ENCODE measurements around the gene ELFN2.
"Not testable (repeated sequence)": the region's sequence is repeated elsewhere in the genome, so short reads cannot be mapped to it uniquely, and the experiment has no call there.

Gene ELFN2

DNA sequence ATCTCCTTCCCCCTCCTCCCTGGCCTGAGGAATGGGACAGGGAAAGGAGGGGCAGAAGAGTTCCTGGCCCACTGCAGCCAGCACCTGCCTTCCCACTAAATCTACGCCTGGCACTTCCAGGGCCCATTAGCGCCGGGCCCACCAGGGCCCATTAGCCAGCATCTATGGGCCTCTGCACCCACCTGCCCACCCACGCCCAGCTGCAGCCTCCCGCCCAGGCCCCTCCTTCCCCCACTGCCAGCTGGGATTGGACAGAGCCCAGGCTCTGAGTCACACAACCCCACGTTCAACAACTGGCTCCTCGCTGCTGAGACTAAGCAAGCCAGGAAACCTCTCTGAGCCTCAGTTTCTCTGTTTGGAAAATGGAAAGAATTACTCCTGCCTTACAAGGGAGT is 96.2 kb downstream of the ELFN2 start:
- DNase-seq, result no peak

DNA sequence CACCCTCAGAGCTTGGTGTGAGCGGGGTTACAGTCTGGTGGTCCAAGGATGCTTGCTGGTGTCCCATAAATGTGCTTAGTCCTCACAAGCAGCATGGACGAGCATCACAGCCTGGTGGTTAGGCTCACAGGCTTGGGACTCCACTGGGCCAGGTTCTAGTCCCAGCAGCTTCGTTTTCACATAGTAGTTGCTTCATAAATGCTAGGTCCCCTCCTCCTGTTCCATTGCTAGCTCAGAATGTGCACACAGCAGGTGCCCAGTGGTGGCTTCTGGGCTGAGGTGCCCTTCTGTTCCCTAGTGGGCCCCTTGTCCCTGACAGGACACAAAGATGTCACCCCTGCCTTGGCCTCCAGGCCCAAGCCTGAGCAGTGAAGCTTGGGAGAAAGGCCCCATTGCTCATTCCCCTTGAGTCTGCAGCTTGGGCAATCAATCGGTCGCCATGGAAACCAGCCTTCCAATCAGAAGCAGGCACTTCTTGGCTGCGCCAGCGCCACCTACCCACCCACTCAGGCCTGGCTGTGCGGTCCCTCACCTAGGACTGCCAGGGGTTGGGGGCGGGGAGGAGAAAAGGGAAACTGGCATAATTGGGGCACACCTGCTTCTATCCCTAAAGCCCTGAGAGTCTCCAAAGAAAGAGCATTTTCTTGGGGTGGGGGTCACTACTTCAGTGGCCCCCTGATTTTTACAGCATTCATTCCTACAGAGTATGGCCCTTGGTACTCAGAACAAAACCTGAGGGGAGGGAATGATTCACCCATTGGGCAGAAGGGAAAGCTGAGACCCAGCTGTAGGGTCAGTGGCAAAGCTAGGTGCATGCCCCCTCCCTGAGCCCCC is 96.9 kb downstream of the ELFN2 start:
- DNase-seq, result peak; percentile 80

DNA sequence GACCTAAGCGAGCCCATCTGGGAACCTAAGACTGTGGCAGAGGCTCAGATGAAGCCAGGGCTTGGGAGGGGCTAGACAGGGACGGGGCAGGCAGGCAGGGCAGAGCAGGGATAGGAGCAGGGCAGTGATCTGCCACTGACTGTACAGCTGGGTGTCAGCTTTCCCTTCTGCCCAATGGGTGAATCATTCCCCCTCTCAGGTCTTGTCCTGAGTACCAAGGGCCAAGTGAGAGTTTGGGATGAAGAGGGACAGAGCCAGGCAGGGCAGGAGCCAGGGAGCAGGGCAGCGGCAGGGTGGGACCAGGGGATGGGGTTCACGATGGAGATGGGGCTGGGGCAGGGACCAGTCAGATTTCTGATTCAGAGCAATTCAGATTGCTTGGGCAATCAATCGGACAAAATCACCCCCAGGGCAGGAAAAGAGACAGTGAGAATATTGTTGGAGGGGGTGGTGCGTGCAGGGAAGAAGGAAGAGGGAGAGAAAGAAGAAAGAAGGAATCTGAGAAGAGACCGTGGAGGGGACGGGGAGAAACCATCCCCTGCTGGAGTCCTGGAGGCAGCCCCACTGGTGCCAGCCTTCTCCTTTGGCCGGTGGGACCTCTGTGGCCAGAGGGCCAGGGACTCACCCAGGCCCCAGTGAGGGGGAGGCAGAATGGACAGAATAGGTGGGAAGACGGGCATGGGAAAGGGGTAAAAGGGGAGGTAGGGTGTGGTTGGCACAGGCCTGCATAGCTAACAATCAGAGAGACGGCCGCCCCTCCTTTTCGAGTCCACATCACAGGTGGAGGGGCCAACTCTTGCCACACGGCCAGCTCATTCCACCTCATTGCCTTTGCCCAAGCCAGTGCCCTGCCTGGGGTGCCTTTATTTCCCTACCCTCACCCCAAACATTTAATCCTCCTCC is 97.8 kb downstream of the ELFN2 start:
- no peak for DNase-seq

DNA sequence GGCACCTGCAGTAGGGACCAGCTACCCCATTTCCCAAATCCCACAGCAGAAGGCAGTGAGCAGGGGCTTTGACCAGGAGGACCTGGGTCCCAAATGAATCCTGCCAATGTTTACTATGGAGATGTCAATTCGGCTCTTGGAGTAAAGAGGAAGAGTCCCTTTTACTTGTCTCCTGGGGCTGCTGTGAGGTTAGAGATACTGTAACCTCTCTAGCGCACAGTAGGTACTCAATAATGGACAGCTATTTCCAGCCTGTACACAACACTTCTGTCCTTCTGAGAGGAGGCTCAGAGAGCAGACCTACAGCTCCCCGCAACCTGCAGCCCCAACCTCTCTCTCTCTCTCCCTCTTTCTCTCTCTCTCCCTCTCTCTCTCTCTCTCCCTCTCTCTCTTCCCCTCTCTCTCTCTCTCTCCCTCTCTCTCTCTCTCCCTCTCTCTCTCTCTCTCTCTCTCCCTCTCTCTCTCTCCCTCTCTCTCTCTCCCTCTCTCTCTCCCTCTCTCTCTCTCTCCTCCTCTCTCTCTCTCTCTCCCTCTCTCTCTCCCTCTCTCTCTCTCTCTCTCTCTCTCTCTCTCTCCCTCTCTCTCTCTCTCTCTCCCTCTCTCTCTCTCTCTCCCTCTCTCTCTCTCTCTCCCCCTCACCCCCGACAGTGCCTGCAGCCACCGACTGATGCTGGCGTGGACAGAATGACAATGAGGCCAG is 98.6 kb downstream of the ELFN2 start:
- DNase-seq, result not testable (repeated sequence)

DNA sequence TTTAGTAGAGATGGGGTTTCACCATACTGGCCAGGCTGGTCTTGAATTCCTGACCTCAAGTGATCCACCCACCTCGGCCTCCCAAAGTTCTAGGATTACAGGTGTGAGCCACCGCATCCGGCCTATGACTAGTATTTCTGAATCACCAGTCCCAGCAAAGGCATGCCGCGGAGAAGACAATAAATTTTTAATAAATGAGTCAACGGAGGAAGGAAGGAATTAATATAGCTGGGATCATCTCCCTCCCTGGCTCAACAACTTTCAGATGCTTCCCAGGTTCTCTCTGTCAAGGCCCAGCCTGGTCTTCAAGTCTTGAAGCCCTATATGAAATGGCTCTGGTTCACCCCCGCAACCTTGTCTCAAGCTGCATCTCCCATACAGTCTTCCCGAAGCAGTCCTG is 99.3 kb downstream of the ELFN2 start:
- DNase-seq, result no peak

DNA sequence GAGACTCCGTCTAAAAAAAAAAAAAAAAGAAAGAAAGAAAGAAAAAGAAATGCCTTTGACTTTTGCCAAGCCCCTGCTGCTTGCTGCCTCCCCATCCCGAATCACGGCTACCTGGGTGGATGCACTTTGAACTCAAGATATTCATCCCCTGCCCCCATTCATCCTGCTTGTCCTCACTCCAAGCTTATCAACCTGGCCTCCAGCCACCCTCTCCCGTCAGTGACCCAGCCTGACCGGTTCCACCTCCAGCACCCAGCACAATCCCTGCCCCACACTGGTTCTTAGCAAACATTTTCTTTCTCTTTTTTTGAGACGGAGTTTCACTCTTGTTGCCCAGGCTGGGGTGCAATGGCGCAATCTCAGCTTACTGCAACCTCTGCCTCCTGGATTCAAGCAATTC is 100.6 kb downstream of the ELFN2 start:
- DNase-seq, result no peak

DNA sequence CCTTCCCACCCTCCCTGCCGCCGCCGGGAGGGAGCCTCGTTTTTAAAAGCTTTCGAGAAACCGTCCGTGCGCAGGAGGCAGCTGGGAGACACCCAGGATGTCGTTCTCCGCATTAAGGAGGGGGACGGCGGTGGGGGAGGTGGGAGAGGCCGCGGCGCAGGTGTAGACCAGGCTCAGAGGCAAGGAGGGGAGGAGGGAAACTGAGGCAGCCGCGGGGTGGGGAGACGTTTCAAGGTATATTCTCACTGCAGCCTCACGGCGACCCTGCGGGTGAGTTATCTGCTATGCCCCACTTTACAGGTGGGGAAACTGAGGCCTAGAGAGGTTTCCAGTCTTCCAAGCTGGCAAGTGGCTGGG is 102.3 kb downstream of the ELFN2 start:
- no peak for DNase-seq

DNA sequence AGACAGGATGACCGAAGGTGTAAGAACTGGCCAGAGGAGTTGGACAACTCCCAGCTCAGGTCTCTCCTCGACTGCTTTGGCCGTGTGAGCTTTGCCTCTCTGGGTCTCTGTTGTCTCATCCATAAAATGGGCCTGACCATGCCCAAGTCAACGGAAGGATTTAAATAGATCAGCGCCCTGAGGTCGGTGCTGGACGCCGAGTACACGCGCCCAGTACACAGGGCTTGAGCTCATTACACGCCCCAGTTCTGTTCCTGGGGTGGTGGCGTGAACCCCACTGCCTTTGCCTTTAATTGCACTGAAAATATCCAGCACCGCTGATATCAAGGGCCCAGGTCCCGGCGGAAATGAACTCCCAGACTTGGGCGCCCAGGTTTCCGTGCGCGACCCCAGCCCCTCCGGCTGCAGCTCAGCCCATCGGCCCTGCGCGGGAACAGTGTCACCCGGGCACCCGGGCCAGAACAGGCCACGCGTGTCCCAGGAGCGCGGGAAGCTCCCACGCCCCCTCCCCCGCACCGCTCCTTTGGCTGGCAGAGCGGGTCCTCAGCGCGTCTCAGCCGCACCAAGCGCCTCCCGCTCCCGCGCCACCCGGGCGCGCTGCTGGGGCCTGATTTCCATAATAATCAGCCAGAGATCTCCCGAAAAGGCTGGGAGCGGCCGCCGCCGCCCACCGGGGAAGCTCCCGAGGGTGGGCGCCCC is 102.8 kb downstream of the ELFN2 start:
- no peak for DNase-seq

DNA sequence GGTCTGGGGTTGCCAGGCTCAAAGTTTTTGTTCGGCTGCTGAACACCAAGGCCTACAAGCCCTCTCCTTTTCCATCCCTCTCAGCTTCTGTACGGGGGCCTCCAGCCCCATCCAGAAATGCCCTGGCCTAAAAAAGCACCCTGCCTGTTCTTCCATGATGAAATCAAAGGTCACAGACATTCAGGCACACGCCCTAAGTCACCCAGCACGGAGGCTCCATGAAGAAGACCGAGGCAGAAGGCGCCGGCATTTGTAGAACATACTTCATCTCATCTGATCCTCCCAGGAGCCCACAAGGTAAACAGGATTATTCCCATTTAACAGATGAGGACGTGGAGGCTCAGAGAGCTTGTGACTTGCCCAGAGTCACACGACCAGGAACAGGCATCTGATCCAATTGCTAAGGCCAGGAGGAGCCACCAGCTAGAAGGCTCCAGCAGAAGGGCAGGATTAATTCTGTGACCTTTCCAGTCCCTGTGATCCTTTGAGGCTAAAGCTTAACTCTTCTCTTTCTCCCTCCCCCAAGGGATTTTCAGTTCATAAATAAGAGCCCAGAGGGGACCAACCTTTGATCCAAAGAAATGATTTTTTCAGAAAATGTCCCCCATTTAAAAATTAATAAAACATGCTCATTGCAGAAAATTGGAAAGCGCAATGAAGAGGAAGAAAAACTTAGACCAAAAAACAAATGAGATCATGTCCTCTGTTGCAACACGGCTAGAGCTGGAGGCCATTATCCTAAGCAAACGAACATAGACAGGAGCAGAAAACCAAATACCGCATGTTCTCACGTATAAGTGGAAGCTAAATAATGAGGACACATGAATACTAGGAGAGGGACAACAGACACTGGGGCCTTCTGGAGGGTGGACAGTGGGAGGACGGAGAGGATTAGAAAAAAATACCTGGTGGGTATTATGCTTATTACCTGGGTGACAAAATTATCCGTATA is 106.3 kb downstream of the ELFN2 start:
- DNase-seq, result no peak

DNA sequence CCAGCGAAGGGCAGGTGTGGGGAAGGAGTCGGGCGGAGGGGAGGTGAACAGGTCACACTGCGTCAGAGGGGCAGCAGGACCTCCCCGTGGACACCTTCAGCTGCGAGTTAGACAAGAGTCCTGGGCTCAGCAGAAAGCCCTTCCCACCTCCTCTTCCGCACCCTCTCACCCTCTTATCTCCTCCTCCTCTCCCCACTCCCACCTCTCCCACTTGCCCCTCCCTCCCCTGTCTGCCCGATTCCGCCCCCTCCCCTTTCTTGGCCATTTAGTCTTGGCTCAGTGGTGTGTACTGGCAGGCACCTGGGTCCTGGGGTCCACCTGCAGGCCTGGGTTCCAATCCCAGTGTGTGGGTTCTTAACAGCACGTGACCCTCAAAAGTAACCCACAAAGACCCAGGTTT is 107.8 kb downstream of the ELFN2 start:
- DNase-seq, result no peak

DNA sequence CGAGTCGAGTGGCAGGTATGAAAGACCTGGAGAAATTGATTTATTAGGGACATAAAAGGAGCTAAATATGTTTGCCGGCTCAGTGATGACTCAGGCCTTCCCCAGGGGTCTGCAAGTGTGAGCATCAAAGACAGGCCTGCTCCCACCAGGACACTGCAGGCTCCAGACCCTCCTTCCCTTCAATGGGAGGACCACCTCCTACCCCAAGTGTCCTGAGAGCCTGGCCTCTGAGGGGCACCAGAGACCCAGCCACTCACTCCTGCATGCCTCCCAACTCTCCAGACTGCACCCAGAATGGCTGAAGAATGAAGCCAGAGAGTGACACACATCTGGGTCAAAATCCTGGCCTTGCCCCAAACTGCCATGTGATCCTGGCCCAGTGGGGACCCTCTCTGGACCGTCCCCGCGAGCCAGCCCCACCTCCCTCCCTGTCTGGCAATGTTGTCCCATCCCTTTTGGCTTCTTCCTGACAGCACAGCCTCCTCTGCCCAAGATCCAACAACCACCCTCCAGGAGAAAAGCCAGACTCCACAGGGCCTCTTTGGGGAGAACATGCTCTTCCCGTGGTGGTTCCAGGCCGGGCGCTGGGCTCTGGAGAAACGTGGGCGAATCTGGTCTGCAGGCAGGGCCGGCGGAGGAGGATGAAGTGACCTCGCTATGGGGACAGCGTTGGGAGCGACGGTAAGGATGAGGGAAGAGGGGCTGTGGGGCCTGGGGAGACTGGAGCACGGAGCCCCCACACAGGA is 108.7 kb downstream of the ELFN2 start:
- no peak for DNase-seq

All from activated CD4-positive, alpha-beta T cell treated with anti-CD3 and anti-CD28 coated beads, Interleukin-2, Interleukin-6, amounts not matched to agents 100 ng/mL and 50 ng/mL, durations not matched to agents 16 hours and 8 hours (primary cell).